A673 (cell line): ENCODE measurements around the gene KIAA1191.

Experiments
- EZH2 ChIP-seq: fragments of 200-600 bp; sonication (generic); IDR thresholded peaks from 2 replicates; pipeline ENCODE4 v1.6.1; 2017; ENCODE audit warnings: borderline replicate concordance, low read depth, mild to moderate bottlenecking, mixed read lengths, antibody characterized with exemption, low read length; ENCODE audit not compliant: poor library complexity, severe bottlenecking
- TF ChIP-seq, protein P1 (sequence below): fragments of 300-800, 200-600 bp; sonication (generic); conservative IDR thresholded peaks from 2 replicates; pipeline ENCODE4 v1.5.1; 2017; ENCODE audit warnings: low read depth, mild to moderate bottlenecking, antibody characterized with exemption, low read length, moderate library complexity, mixed read lengths

- TF ChIP-seq, protein P1, sequence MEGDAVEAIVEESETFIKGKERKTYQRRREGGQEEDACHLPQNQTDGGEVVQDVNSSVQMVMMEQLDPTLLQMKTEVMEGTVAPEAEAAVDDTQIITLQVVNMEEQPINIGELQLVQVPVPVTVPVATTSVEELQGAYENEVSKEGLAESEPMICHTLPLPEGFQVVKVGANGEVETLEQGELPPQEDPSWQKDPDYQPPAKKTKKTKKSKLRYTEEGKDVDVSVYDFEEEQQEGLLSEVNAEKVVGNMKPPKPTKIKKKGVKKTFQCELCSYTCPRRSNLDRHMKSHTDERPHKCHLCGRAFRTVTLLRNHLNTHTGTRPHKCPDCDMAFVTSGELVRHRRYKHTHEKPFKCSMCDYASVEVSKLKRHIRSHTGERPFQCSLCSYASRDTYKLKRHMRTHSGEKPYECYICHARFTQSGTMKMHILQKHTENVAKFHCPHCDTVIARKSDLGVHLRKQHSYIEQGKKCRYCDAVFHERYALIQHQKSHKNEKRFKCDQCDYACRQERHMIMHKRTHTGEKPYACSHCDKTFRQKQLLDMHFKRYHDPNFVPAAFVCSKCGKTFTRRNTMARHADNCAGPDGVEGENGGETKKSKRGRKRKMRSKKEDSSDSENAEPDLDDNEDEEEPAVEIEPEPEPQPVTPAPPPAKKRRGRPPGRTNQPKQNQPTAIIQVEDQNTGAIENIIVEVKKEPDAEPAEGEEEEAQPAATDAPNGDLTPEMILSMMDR = no peak
- TF ChIP-seq EZH2 = no peak
Observed at GRCh38 chr5:176383248-176383905, 21.8 kb upstream of the KIAA1191 start.
